Ramos (cell line): Measurements from ENCODE around the gene CRBN.

Experiments
- in situ Hi-C: fragments of 300-500 bp; cut with MboI; formaldehyde crosslinking; loops from one replicate; pipeline ENCODE4 v1.14.3; 2022; ENCODE audit warnings: low sequenced_read_pairs; ENCODE audit not compliant: unreplicated experiment

The CRBN gene

GRCh38 chr3:3125977-3126376, 53.5 kb downstream of the CRBN start:
- in situ Hi-C loops = no loop called here

GRCh38 chr3:3119393-3119851, 60.1 kb downstream of the CRBN start:
- in situ Hi-C loops = no loop called here

- in situ Hi-C loops = no loop called here
Measured at GRCh38 chr3:3117651-3118050, 61.8 kb downstream of the CRBN start.

GRCh38 chr3:3113042-3113709, 66.3 kb downstream of the CRBN start:
- in situ Hi-C loops = no loop called here

GRCh38 chr3:3110749-3111361, 68.6 kb downstream of the CRBN start:
- in situ Hi-C loops = no loop called here

GRCh38 chr3:3110299-3110630, 69.2 kb downstream of the CRBN start, which contains the start of gene IL5RA:
IL5RA (minus strand) TSS chr3:3110374; CDS start chr3:3104984, 5,390 bp downstream.
- in situ Hi-C loops = no loop called here

GRCh38 chr3:3109407-3110298, 69.8 kb downstream of the CRBN start:
- in situ Hi-C loops = no loop called here

- in situ Hi-C loops = no loop called here
Measured at GRCh38 chr3:3107858-3108257, 71.6 kb downstream of the CRBN start.

GRCh38 chr3:3107181-3107580, 72.3 kb downstream of the CRBN start:
- in situ Hi-C loops = no loop called here

- in situ Hi-C loops = no loop called here
Measured at GRCh38 chr3:3105815-3106214, 73.7 kb downstream of the CRBN start.

GRCh38 chr3:3105246-3105645, 74.2 kb downstream of the CRBN start:
- in situ Hi-C loops = no loop called here

- in situ Hi-C loops = no loop called here
Measured at GRCh38 chr3:3102751-3103150, 76.7 kb downstream of the CRBN start.

- in situ Hi-C loops = no loop called here
Measured at GRCh38 chr3:3101660-3102458, 77.6 kb downstream of the CRBN start.
